Activated T-cell treated with anti-CD3 and anti-CD28 coated beads, Interleukin-2, amount 50 U/mL, for 1 hour (primary cell): ENCODE data around the gene LMO1.

ENCODE experiments used
- DNase-seq: peaks from one replicate; pipeline ENCODE4 v3.0.0-alpha.2; 2020

LMO1 gene

DNA sequence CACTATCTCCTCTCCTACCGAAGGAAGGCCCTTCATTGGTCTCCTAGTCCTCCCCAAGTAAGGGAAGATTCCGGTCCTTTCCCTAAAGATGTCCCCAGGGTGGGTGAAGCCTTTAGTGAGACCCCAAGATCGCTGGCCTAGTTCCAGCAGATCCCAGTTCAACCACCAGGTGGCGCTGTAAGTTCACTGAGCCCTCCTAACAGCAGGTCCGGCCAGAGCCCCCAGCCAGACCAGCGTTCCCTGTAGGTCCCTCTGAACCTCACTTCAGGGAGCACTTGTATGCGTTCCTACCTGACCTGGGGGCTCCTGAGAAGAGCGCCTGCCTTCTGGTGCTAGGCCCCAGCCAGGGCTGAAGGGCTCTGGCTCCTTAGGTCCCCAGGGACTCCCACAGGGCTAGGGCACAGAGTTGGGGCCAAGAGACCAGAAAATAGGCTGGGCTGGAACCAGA lies 38.1 kb downstream of the LMO1 start:
- peak; percentile 70 for DNase-seq

DNA sequence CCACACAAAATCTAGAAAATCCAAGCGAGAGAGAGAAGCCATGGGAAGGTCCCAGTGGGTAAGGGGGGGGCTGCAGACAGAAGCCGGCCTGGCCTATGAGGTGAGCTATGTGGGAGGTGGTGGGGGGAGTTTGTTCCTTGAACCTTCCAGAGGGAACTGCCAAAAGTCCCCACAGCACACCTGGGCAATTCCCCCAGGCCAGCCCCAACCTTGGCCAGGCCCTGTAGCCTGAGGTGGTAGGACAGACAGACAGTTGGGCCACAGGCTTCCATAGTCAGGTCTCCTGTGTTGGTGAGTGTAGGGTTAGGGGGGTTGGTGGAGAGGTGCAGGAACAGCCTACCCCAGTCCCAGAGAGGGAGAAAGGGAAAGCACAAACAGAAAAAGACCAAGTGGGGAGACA lies 39.0 kb downstream of the LMO1 start:
- DNase-seq, result no peak

DNA sequence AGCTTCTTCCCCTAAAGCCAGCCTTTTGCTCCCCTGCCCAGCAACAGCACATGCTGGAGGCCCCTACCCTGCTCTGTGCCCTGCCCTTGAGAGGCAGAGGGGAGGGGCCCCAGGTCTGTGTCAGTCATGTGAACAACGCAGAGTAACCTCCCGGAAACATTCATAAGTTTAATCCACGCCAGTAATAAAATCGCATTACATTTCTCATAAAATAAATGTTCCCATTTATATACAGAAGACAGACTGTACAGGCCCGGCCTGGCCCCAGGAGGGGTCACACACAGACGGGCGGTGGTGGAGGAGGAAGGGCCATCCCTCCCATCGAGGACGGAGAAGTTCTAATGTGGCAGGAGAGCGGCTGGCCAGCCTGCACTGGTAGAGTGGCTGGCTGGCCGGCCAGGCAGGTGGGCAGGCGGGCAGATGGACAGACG lies 39.5 kb downstream of the LMO1 start:
- no peak for DNase-seq

DNA sequence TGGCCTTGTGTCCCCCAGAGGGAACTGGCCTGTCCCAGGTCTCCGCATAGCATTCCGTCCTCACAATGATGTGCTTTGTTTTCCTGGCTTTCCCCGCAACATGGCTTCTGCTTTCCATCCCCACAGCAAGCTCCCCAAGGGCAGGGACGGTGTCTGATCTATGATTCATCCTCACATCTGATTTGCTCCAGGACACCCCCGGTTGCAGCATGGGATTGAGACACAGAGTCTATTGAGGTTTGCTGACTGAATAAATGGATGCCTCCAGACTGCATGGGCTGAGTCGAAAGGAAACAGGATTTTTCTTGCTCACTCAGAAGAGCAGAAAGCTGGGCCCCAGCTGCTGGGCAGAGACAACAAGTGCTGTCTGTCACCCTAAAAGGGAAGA lies 40.2 kb downstream of the LMO1 start:
- no peak for DNase-seq

DNA sequence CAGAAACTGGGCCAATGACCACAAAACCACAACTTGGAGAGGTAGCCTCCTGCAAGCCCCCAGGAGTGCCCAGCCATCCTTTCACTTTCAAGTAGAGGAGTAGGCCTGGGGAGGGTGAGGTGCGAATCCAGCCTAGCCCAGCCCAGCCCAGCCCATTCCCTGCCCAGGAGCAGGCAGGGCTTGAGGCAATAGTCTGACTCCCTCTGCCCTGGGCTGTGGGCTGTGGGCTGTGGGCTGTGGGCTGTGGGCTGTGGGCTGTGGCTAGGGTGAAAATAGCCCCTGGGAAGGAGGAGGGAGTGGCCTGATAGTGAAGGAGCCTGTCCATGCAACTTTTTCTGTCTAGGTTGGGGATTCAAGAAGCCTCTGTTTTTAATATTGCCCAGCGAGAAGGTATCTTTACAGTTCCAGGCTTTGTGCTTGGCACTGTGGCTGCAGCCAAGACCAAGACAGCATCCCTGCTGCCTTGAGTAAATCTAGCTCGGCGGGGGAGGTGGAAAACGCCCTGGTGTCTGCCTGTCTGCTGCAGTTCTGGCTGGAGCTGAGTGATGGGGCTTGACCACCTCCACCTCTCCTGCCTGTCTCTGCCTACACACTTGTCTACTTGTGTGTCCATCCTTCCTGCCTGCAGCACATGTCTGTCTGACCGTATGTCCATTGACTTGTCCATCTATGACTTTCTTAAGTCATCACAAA lies 40.7 kb downstream of the LMO1 start:
- DNase-seq, result no peak

DNA sequence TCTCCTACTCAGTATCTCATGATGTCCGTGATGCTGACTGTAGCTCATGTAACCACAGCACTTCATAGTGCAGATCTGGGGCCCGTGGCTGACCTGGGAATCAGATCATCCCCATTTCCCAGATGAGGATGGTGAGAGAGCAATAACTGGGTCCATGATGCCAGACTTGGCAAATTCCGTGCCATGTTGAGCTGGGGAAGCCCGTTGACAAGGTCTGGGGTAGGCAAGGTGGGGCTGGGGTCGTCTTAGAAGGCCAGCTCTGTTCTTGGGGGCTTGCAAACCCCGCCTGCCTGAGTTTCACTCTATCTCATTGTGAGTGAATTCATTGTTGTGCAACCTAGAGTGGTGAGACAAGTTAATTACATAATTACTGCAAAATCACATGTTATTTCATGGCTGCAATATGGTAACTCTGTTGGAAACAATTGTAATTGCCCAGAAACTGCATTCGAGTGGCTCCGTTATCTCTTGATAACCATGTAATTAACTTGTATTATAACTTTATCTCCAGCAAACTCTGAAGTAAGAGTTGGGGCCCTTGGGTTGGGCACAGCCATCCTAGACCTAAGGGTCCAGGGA lies 41.7 kb downstream of the LMO1 start:
- DNase-seq, result no peak

DNA sequence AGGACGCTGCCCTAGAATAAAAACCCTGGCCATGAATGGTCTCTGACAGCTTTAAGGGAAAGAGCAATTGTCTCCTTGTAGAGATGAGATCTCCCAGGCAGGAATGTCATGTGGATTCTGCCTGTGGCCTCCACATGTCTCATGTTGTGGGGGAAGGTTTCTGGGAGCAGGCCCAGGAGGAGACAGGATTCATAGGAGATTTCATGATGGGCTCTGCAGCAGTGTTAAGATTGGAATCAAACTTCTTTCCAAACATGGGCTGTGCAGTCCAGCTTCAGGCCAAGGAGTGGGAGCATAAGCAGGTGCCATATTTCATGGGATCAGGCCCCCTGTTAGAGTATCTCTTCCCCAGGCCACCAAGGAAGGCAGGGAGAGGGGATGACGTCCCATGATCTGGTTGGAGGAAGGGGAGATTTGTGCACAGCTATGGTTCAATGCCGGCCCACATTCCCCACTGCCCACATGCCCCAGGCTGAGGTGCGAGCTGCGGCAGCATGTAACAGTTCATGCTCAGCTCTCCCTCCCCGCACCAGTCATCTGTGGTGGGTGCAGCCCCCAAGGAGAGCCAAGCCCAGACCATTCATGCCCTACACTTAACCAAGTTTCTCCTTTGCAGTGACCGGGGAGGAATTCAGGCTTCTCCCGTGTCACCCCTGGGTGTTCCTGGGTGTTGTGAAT lies 42.5 kb downstream of the LMO1 start:
- no peak for DNase-seq

DNA sequence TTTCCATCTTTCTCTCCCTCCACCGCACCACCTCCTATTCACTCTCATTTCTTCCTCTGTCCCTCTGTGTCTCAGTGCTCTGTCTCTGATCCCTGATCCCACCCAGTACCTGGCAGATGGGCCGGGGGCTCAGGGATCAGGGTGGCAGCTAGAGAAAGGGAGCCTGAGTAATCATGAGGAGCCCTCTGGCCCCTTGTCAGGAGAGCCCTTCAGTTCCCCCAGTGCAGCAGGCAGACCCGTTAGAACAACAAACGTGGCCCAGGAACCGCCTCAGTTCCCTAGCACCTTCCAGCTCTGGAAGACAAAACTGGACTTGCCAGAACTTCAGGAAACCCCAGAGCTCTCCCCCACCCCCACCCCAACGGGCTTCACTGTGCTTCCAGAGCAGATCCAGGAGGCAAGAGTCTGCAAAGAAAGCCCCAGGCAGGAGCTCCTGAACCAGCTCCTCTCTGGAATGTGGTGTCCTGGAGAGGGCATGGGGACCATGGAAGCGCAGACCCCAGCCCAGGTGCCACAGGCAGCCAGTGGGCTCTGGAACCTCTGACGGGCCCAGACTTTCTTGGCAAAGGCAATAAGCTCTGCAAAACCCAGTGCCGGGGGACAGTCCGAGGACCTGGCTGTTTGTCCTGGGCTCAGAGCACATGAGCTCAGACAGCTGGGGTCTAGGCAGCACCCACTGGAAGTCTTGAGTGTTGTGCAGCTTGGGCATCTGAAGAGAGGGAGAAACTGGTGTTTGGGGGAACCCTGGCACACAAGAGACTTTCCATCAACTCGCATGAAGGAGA lies 43.2 kb downstream of the LMO1 start:
- DNase-seq, result no peak

DNA sequence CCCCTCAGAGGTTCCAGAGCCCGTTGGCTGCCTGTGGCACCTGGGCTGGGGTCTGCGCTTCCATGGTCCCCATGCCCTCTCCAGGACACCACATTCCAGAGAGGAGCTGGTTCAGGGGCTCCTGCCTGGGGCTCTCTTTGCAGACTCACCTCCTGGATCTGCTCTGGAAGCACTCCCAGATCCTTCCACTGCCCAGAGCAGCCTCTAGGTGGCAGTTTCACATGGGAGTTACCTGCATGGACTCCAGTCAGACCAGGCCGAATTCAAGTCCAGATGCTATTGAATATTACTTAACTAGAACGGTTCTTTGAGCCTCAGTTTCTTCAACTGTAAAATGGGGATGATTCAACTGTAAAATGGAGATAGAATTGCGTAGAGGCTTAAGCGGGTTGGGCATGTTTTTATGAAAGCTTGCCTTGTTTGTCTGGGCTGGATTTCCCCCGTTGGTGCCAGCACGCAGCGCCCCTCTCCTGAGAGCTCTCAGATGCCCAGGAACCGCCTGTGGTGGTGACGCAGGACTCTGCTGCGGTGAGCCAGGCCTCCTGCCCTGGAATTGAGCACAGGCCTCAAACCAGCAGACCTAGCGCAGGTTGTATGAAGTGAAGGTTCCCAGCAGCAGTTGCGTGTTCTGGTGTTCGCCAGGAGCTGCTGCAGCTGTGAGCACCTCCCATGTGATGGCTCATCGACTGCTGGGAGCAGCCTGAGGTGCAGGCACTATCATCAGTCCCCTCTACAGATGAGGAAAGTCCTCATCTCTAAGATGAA lies 44.2 kb downstream of the LMO1 start:
- no peak for DNase-seq

DNA sequence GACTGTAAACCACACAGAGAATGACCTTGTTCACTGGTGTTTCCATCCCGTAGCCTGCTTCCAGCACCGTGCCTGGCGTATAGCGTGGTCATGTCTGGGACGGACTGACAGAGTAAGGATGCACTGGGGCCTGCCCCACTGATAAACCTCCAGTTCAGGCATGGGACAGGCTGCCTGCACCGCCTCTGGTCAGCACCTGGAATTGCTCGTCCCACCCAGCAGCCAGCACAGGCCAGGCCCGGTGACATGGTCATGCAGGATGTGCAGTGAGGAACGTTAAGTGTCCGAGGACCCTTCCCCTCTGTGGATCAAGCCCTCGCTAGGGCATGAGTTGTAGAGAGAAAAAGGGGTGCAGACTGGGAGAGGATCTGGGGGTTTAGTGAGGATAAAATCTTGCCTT lies 44.8 kb downstream of the LMO1 start:
- no peak for DNase-seq

DNA sequence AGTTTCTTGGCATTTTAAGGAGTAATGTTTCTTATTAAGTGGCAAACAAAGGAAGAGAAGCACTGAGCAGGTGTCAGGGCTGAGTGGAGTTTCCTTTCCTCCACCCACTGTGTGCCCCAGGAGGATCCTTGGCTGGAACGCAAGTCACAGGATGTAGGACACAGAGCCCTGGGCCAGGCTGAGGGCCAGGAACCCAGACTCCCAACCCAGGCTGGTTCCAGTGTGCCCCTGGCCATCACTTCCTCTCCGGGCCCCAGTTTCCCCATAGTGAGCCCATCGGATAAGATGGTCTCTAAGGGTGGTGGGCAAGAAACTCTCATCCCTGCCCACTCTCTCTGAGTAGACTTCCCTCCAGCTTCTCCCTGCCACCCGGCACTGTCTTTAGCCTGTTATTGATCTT lies 45.3 kb downstream of the LMO1 start:
- no peak for DNase-seq

DNA sequence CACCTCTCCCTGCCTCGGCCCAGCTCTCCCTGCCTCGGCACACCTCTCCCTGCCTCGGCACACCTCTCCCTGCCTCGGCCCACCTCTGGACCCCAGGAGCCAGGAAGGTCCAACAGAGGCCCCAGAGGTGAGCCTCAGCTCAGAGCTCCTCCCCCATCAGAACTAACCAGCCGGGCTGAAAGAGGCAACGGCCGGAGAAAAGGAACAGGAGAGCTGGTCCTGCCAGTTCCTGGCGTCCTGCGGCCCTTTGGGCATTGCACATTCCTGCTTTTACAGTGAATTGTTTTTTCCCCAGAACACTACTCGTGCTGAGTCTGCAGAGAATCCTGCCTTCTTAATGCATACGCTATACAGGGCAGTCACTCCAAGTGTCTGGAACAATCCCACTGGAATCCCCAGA lies 45.8 kb downstream of the LMO1 start:
- no peak for DNase-seq

DNA sequence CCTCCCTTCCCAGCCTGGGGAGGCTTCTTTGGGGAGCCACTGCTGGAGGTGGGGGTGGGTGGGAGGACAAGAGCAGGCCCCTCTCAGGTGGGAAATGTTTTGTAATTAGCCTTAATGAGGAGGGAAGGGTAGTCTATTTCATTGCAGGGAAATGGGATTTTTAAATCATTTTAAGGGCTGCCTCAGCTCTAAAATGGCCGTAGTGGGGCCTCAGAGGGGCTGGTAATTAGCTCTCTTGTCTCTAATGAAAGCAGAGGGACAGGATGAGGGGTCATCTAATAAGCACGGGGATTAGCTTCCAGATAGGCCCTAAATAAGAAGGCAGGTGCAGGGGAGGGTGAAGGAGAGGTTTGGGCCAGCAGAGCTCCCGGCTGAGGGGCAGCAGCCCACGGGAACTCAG lies 46.5 kb downstream of the LMO1 start:
- no peak for DNase-seq

DNA sequence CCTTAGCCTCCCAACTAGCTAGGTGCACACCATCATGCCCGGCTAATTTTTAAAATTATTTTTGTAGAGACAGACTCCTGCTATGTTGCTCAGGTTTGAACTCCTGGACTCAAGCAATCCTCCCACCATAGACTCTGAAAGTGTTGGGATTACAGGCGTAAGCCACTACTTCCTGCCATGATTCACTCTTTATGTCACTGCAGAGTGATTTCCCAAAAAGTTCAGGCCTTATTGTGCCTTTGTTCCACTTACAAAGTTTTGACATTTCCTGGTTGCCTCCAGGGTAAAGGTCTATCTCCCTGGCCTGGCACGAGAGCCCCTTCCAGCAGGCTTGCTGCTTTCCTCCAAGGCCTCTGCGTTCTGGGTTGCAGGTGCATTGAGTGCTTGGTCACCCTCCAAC lies 50.3 kb downstream of the LMO1 start:
- no peak for DNase-seq

DNA sequence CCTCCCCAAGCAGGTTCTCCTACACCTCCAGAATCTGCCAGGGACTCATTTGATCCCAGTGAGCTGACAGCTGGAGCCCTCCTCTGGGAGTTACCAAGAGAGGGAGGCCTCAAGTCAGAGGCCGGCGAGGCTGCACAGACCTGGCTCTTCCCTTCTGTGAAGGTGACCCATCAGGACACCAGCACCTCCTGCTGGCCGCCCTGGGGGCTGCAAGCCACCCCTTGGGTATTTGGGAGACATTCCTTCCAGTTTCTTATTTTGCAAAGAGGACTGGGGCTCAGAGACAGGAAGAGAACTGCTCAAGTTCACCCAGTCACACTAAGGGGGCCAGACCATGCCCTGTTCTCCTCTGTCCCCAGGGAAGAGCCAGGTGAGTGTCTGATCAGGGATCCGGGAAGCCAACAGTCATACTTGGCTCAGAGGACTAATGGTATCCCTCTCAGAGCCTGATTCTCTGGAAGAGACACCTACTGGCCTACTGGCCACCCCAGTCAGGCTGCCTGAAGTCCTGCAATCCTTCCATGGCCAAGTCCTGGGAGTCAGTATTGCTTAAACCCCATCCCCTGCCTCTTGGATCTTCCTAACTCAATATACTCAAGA lies 54.4 kb downstream of the LMO1 start:
- no peak for DNase-seq

DNA sequence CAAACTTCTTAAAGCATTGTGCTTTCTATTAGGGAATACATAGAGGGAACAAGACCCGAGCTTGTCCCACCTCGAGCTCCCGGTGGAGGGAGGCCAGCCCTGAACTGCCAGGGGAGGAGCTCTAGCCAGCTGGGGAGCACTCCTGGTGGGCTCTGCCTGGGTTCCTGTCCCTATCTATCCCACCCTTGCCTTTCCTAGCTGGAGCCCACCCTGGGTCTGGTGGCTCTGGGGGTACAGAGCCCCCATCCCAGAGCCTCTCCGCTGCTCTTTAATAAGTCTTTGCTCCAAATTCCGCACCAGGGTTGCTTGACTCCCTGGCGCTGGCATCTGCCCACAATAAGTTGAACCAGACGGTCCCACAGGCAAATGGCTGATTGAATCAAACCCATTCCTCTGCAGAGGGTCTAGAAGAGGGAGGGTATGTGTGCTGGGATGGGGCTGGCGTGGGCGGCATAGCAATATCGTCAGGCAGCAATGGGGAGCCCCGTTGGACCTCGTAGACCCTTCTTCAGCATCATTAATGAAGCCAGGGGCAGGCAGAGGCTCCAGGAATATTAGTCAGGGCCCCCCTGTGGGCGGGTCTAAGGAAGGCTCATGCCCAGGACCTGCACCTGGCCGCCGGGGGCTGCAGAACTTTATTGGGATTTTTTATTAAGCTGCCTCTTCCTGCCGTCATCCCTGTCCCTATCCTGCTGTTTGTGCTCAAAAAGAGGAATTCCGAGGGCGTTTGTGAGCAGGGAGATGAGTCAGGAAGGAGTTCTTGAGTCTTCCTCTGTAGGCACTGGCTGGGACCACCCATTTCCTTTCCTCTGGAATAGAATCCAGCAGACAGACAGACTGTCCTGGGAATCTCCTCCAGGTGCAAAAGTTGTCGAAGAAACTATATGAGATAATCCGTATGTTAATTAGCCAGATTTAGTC lies 56.3 kb downstream of the LMO1 start:
- no peak for DNase-seq

DNA sequence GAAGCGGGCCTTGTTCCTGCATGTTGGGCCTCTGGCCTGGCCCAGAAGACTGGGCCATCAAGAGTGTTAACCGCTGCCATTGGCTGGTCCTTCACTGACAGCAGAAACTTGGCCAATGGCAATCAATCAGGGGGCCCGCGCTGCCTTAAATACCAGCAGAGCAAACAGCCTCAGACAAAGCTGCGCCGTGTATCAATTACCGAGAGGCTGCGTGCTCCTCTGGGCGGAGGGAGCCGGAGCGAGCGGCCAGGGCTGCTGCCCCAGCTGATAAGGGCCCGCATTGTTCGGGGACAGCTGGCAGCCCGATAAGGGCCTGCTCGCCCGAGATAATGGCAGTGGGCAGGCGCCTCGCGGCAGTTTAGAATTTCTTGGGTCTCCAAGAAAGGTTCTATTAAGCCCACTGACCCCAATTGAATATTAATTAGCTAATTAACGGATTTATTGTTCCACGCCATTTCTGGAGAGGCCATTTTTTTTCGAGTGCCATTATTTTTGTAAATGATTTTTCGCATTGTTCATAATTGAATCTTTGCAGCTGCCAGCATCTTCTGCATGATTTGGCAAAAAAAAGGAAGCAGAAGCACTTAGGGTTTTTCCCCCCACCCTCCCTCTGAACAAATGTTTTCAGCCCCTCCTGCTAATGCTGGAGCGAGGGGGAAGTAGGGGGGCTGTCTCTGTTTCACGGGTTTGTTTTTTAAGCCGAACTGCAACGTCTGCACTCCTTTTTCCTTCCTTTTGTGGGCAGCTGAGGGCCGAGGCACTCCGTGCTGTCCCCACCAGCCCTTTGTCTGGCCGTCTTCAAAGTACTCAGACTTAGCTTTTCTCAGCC lies 57.2 kb downstream of the LMO1 start:
- DNase-seq, result no peak

DNA sequence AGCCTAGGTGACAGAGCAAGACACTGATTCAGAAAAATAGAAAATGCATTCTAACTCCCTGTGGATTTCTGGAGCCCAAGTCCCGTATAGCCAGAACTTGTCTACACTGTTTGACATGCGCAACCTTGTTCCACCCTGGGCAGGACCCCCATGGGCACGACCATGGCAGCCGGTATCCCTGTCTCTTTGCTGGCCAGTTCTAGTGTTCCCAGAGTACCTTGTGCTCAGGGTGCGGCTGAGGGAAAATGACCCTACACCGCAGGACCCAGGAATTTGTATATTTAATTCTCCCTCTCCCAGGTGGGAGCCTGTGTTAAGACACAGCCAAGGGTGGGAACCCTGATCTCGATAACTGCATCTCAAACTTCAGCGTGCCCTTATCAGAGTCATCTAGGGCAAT lies 58.1 kb downstream of the LMO1 start:
- no peak for DNase-seq

DNA sequence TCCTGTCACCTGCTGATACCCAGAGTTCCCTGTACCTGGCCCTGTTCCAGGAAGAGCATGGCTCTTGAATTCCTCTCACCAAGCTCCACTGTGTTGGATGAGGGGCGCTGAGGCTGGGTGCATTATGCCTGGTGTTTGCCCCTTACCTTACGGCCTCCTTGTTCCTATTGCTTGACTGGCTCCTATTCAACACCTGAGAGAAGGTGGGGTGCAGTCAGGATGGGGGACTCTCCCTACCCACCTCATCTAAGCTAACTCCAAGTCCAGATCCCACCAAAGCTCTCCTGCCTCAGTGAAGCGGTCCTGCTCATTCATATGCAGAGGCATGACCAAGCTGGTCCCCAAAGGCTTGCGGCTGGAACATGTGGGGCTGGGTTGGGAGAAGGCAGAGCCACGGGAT lies 59.1 kb downstream of the LMO1 start:
- no peak for DNase-seq

DNA sequence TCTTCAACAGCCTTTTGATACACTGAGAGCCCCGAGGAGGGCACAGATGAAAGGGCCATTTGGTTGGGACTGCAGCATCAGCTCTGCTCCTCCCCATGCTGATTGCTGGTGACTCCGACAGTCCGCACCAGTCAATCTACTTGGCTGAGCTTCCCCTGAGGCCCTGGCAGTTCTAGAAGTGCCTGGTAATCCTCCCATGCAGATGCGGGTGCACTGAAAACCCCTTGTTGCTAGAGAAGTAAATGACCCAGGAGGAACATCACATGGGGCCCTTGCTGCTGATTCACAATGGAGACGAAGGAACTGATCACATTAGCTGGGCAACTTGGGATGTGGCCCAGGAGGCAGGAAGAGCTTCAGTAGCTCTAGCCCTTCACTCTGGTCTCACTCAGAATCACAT lies 59.7 kb downstream of the LMO1 start:
- no peak for DNase-seq

DNA sequence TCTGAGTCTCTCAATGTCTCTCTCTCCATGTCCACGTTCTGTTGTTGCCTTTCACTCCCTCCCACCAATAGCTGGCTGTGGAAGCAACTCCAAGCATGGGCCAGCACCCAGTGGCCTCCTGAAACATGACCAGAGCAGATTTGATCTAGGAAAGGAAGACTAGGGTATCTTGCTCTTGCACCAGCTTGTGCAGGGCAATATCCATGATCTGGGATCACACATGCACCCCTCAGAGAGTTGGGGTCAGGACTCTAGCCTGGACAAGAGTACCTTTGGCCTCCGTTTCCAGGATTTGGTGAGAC lies 60.3 kb downstream of the LMO1 start:
- no peak for DNase-seq
